Endothelial cell of umbilical vein (primary cell): Measurements from ENCODE around the gene BTBD2. TPM values are rescaled to one million over a fixed set of nuclear protein-coding genes. Genes with fewer than 3 reads are reported as not detected.

Source experiments
- BruUV-seq: library from RNA; stranded (reverse); fragments of 400-500 nt; replicated peaks from 2 replicates; lab custom pipeline; 2021; lab: Mats Ljungman, UMichigan
- CTCF ChIA-PET: fragments of 300-600, 350-600 bp; sonication (Branson Sonifier 250); formaldehyde crosslinking; loops from one replicate; lab custom pipeline; 2021; ENCODE audit warnings: antibody characterized with exemption, inconsistent platforms; lab: Charles Lee
- POLR2A ChIA-PET: fragments of 300-600, 350-600 bp; sonication (Branson Sonifier 250); formaldehyde crosslinking; loops from one replicate; lab custom pipeline; 2021; ENCODE audit warnings: antibody characterized with exemption, inconsistent platforms; lab: Charles Lee
- DNase-seq: peaks from one replicate; pipeline ENCODE4 v3.0.0-alpha.2; 2011; ENCODE audit warnings: low read depth, low spot score
- FAIRE-seq: peaks from 2 replicates; lab custom pipeline; 2011; peaks lifted over from hg19 to GRCh38; lab: Jason Lieb, UNC
- H2AFZ ChIP-seq: 2 replicates; pipeline ENCODE4 v1.6.0; 2012; ENCODE audit warnings: low read depth, low read length, control low read depth, inconsistent platforms
- H3K27ac ChIP-seq: 2 replicates; pipeline ENCODE4 v1.5.1; 2011; ENCODE audit warnings: low read depth, mild to moderate bottlenecking, control low read depth, low read length, moderate library complexity; ENCODE audit not compliant: insufficient read depth
- H3K27me3 ChIP-seq, 2 experiments: 2 replicates each; pipeline versions ENCODE4 v1.6.0 to v1.6.1; 2011; ENCODE audit warnings: low read length in 2 of 2, mixed read lengths in 1 of 2; ENCODE audit not compliant: control insufficient read depth in 2 of 2, insufficient read depth in 2 of 2
- H3K36me3 ChIP-seq, 2 experiments: 2 replicates in 1 of 2; 3 replicates in 1 of 2; pipeline ENCODE4 v1.5.1; 2011; ENCODE audit warnings: low read length in 2 of 2, mild to moderate bottlenecking in 1 of 2, moderate library complexity in 1 of 2; ENCODE audit not compliant: control insufficient read depth in 2 of 2, insufficient read depth in 2 of 2; ENCODE audit errors: extremely low read depth in 1 of 2
- H3K4me1 ChIP-seq: 3 replicates; pipeline ENCODE4 v1.5.1; 2011; ENCODE audit warnings: mild to moderate bottlenecking, low read length; ENCODE audit not compliant: control insufficient read depth, insufficient read depth; ENCODE audit errors: extremely low read depth
- H3K4me2 ChIP-seq: 2 replicates; pipeline ENCODE4 v1.6.1; 2011; ENCODE audit warnings: low read length, control low read depth, mixed read lengths; ENCODE audit not compliant: insufficient read depth
- H3K4me3 ChIP-seq, 3 experiments: fragments of 200-600 bp in 1 of 3; sonication (generic), shearing (Covaris generic) in 1 of 3; replicated peaks in 1 of 3; 2 replicates each; pipeline ENCODE4 v1.5.1; 2011 to 2016; ENCODE audit warnings: control low read depth in 3 of 3, low read length in 3 of 3, mild to moderate bottlenecking in 2 of 3, inconsistent platforms in 1 of 3, low read depth in 1 of 3, moderate library complexity in 1 of 3; ENCODE audit not compliant: insufficient read depth in 1 of 3
- H3K79me2 ChIP-seq: 2 replicates; pipeline ENCODE4 v1.6.0; 2012; ENCODE audit warnings: low read length, inconsistent platforms; ENCODE audit not compliant: control insufficient read depth, insufficient read depth
- H3K9ac ChIP-seq: replicated peaks from 2 replicates; pipeline ENCODE3; 2011; ENCODE audit warnings: low read length, control low read depth; ENCODE audit not compliant: insufficient read depth; ENCODE audit errors: extremely low read depth
- H3K9me1 ChIP-seq: replicated peaks from 3 replicates; pipeline ENCODE4 v1.6.0; 2011; ENCODE audit warnings: mild to moderate bottlenecking, low read length; ENCODE audit not compliant: control insufficient read depth, insufficient read depth; ENCODE audit errors: extremely low read depth
- H3K9me3 ChIP-seq: replicated peaks from 2 replicates; pipeline ENCODE4 v1.5.1; 2012; ENCODE audit warnings: low read length, inconsistent platforms; ENCODE audit not compliant: control insufficient read depth, insufficient read depth
- H4K20me1 ChIP-seq: replicated peaks from 2 replicates; pipeline ENCODE3; 2011; ENCODE audit warnings: mild to moderate bottlenecking, low read length; ENCODE audit not compliant: control insufficient read depth, insufficient read depth; ENCODE audit errors: extremely low read depth
- EZH2 ChIP-seq: IDR thresholded peaks from 2 replicates; pipeline ENCODE4 v1.6.1; 2012; ENCODE audit warnings: borderline replicate concordance, low read depth, mild to moderate bottlenecking, moderate library complexity, low read length, inconsistent platforms; ENCODE audit not compliant: severe bottlenecking
- FOS ChIP-seq: IDR thresholded peaks from 2 replicates; pipeline ENCODE4 v1.6.1; 2011; ENCODE audit warnings: mild to moderate bottlenecking, low read length, moderate library complexity, borderline replicate concordance; ENCODE audit not compliant: insufficient read depth
- GATA2 ChIP-seq: IDR thresholded peaks from 2 replicates; pipeline ENCODE4 v1.7.0; 2011; ENCODE audit warnings: low read depth, mild to moderate bottlenecking, moderate library complexity, mixed read lengths, low read length; ENCODE audit not compliant: insufficient read length, insufficient read depth
- JUN ChIP-seq: IDR thresholded peaks from 2 replicates; pipeline ENCODE4 v1.6.1; 2011; ENCODE audit warnings: borderline replicate concordance, low read depth; ENCODE audit not compliant: insufficient read length, insufficient read depth
- MYC ChIP-seq: IDR thresholded peaks from one replicate; pipeline ENCODE4 v1.6.1; 2011; ENCODE audit warnings: mild to moderate bottlenecking, low read depth, low read length
- POLR2A ChIP-seq: IDR thresholded peaks from 2 replicates; pipeline ENCODE4 v1.6.1; 2012; ENCODE audit warnings: low read depth, mild to moderate bottlenecking, control low read depth, low read length
- POLR2AphosphoS5 ChIP-seq: IDR thresholded peaks from 2 replicates; pipeline ENCODE4 v1.6.1; 2012; ENCODE audit warnings: low read depth, mild to moderate bottlenecking, control low read depth, low read length, moderate library complexity; ENCODE audit not compliant: insufficient read depth
- dilution Hi-C: fragments of 300-500 bp; cut with MboI; formaldehyde crosslinking; loops from one replicate; pipeline ENCODE4 v1.15.0; 2019; ENCODE audit warnings: low sequenced_read_pairs; ENCODE audit not compliant: extremely low pct_ligation_motif_present
- intact Hi-C: fragments of 100-400 bp; cut with micrococcal nuclease; formaldehyde crosslinking; loops from one replicate; pipeline ENCODE4 v1.10.0; 2022
- polyA plus RNA-seq, 4 experiments: library from polyadenylated mRNA; depleted of rRNA in 3 of 4; stranded (reverse) in 3 of 4; unstranded in 1 of 4; fragments of >200 nt; gene quantifications; 2 replicates each; pipeline versions ENCODE4 v1.2.1 to v1.2.3, GENCODE V29; 2011 to 2012; ENCODE audit warnings: missing spikeins in 1 of 4
- total RNA-seq: library from RNA; stranded (reverse); gene quantifications from 2 replicates; pipeline ENCODE4 v1.2.3, GENCODE V29; 2021
- TF ChIP-seq, protein P1 (sequence below): IDR thresholded peaks from 2 replicates; pipeline ENCODE4 v1.6.1; 2011; ENCODE audit not compliant: insufficient read depth, insufficient read length
- TF ChIP-seq, protein P2 (sequence below), 2 donors: IDR thresholded peaks; 1 replicate in 1 of 2; 2 replicates in 1 of 2; pipeline ENCODE4 v1.5.1; 2011; ENCODE audit warnings: low read length in 2 of 2, mild to moderate bottlenecking in 2 of 2, moderate library complexity in 2 of 2, control low read depth in 1 of 2, inconsistent platforms in 1 of 2, low read depth in 1 of 2; ENCODE audit not compliant: insufficient read depth in 1 of 2; ENCODE audit errors: extremely low read depth in 1 of 2

The BTBD2 gene
- total and polyA plus RNA-seq, 2 donors (not counting 3 experiments of a cell fraction or from before 2014, with no cell fraction given): 59.2 to 78.2 TPM

DNA sequence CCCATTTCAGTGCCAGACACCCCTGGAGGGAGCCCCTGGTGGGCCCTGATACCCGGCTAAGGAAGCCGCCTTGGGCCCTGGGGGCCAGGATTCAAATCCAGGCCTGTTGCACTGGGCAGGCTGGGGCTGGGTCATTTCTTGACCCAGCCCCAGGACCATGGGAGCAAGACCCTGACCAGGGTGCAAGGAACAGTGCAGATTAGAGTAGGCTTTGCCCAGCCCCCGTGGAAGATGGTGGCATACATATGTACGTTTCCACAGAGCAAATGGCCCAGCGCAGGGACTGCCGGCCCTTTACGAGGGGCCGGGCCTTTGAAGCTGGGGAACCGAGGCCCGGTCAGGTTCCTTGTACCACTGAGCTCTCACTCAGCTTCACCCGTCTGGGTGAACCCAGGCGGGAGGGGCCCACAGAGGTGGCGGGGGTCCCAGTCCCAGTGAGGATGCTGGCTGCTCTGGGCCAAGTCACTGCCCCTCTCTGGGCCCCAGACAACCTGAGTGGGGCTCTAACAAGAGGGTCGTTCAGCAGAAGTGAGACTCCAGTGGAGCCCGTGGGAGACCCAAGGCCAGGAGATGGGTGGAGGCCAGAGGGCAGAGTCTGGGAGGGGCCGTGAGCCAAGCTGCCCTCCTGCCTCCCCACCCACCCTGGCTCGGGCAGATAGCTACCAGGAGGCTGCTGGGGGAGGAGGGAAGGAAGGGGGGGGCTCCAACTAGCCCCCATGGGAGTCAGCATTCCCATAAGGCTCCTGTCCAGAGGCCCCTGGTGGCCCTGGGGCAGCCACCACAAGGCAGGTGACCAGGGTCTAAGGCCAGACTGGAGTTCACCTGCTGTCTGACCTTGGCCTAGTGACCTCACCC is 32.8 kb upstream of the BTBD2 start:
- Histone ChIP-seq H4K20me1 (no peaks in the 10 kb centered on the region), H3K79me2 (peaks cover 48% of the 10 kb centered on the region), H3K4me2 (no peak overlapping the region), H3K27me3 (no peaks in the 10 kb centered on the region), H3K9ac (no peak overlapping the region), H3K4me3 (peak overlapping the region in 1 of 3 experiments; percentile 81), H3K27ac (peak overlapping the region; percentile 63), H3K9me3 (no peaks in the 10 kb centered on the region), H3K36me3 (peaks cover 4 to 16% of the 10 kb centered on the region in 2 experiments), H3K4me1 (peaks cover 29% of the 10 kb centered on the region), H3K9me1 (no peaks in the 10 kb centered on the region), H2AFZ (no peak overlapping the region)
- dilution Hi-C loops: no loop called here
- DNase-seq (no peak), FAIRE-seq (no peak)
- intact Hi-C loops: no loop called here
- ChIA-PET POLR2A (interaction anchor here (0.6 kb wide), 1 partner anchor 1263 kb away, joined by 3 read pairs; no protein-coding TSS in a partner anchor), CTCF (interaction anchor here (0.9 to 2.6 kb wide), 5 partner anchors 8 to 28 kb away, joined by 3 to 11 read pairs (median 3); no protein-coding TSS in a partner anchor)
- BruUV-seq: no TSS peak
- TF ChIP-seq, protein P1, sequence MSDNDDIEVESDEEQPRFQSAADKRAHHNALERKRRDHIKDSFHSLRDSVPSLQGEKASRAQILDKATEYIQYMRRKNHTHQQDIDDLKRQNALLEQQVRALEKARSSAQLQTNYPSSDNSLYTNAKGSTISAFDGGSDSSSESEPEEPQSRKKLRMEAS: no peak
- TF ChIP-seq EZH2: no peak
- TF ChIP-seq, protein P2, sequence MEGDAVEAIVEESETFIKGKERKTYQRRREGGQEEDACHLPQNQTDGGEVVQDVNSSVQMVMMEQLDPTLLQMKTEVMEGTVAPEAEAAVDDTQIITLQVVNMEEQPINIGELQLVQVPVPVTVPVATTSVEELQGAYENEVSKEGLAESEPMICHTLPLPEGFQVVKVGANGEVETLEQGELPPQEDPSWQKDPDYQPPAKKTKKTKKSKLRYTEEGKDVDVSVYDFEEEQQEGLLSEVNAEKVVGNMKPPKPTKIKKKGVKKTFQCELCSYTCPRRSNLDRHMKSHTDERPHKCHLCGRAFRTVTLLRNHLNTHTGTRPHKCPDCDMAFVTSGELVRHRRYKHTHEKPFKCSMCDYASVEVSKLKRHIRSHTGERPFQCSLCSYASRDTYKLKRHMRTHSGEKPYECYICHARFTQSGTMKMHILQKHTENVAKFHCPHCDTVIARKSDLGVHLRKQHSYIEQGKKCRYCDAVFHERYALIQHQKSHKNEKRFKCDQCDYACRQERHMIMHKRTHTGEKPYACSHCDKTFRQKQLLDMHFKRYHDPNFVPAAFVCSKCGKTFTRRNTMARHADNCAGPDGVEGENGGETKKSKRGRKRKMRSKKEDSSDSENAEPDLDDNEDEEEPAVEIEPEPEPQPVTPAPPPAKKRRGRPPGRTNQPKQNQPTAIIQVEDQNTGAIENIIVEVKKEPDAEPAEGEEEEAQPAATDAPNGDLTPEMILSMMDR (IDR thresholded peaks at IDR 0.05; ENCODE audit: extremely low read depth in 1 of 2, insufficient read depth in 1 of 2, low read depth in 1 of 2, low read length in 2 of 2): no peak
- no peak for TF ChIP-seq POLR2AphosphoS5
- no peak for TF ChIP-seq POLR2A
- no peak for TF ChIP-seq FOS
- no peak for TF ChIP-seq GATA2
- no peak for TF ChIP-seq MYC
- no peak for TF ChIP-seq JUN
